K562 (cell line): ENCODE measurements around the gene CCDC85C. TPM values are rescaled to one million over a fixed set of nuclear protein-coding genes. Genes with fewer than 3 reads are reported as not detected.

Source experiments
- ATF1 ChIP-seq, 2 experiments: fragments of 450-650 bp in 1 of 2; IDR thresholded peaks; 2 replicates each; pipeline ENCODE4 v1.6.1; 2016; ENCODE audit warnings: missing compliant biosample characterization in 1 of 2, missing genetic modification characterization in 1 of 2
- EHMT2 ChIP-seq: fragments of 450-650 bp; IDR thresholded peaks from 2 replicates; pipeline ENCODE4 v1.6.1; 2018; ENCODE audit warnings: antibody characterized with exemption
- GTF2E2 ChIP-seq: fragments of 200-800 bp; sonication (Bioruptor generic); IDR thresholded peaks from 2 replicates; pipeline ENCODE4 v1.6.1; 2016; ENCODE audit warnings: missing genetic modification characterization, missing compliant biosample characterization
- HOXB6 ChIP-seq: fragments of 250-450 bp; sonication (Bioruptor Pico); IDR thresholded peaks from 2 replicates; pipeline ENCODE4 v1.5.1; 2022; ENCODE audit warnings: mild to moderate bottlenecking, borderline replicate concordance
- KAT2B ChIP-seq: IDR thresholded peaks from one replicate; pipeline ENCODE4 v1.6.1; 2012; ENCODE audit warnings: low read depth, mild to moderate bottlenecking, control low read depth, inconsistent platforms, low read length, moderate library complexity
- MCM3 ChIP-seq: fragments of 450-650 bp; IDR thresholded peaks from 2 replicates; pipeline ENCODE4 v1.6.1; 2016
- MECOM ChIP-seq: fragments of 250-450 bp; sonication (Bioruptor Pico); IDR thresholded peaks from 2 replicates; pipeline ENCODE4 v1.8.0; 2022; ENCODE audit warnings: inconsistent platforms
- MEIS2 ChIP-seq: fragments of 450-650 bp; IDR thresholded peaks from 2 replicates; pipeline ENCODE4 v1.6.1; 2014; ENCODE audit warnings: mild to moderate bottlenecking; ENCODE audit not compliant: partially characterized antibody
- NCOA4 ChIP-seq: fragments of 450-650 bp; IDR thresholded peaks from 2 replicates; pipeline ENCODE4 v1.6.1; 2018; ENCODE audit warnings: mild to moderate bottlenecking; ENCODE audit not compliant: partially characterized antibody
- NFIX ChIP-seq: fragments of 250-450 bp; sonication (Bioruptor Pico); IDR thresholded peaks from 2 replicates; pipeline ENCODE4 v1.4.0; 2020; ENCODE audit warnings: low read depth, mild to moderate bottlenecking, moderate library complexity
- PHF8 ChIP-seq: fragments of 200-600 bp; sonication (generic); IDR thresholded peaks from 2 replicates; pipeline ENCODE4 v1.6.1; 2012; ENCODE audit warnings: mixed run types, mild to moderate bottlenecking, inconsistent platforms, low read length, moderate library complexity, borderline replicate concordance
- POLR2G ChIP-seq: fragments of 200-400 bp; formaldehyde crosslinking; IDR thresholded peaks from 2 replicates; pipeline ENCODE4 v1.6.1; 2017; ENCODE audit warnings: low read depth, mild to moderate bottlenecking, antibody characterized with exemption, low read length, moderate library complexity
- PPARD ChIP-seq: fragments of 250-450 bp; sonication (Bioruptor Pico); IDR thresholded peaks from 2 replicates; pipeline ENCODE4 v1.8.0; 2022; ENCODE audit warnings: inconsistent platforms, mild to moderate bottlenecking, moderate library complexity
- SRSF1 ChIP-seq: fragments of 200-400 bp; formaldehyde crosslinking; IDR thresholded peaks from 2 replicates; pipeline ENCODE4 v1.6.1; 2017; ENCODE audit warnings: mild to moderate bottlenecking, low read depth, low read length, moderate library complexity
- TBL1XR1 ChIP-seq, 2 experiments: IDR thresholded peaks; 2 replicates each; pipeline ENCODE4 v1.6.1; 2012; ENCODE audit warnings: improper control_type of control experiment in 2 of 2, low read length in 2 of 2, mild to moderate bottlenecking in 1 of 2
- U2AF1 ChIP-seq: fragments of 200-400 bp; formaldehyde crosslinking; optimal IDR thresholded peaks from 2 replicates; pipeline ENCODE3; 2017; ENCODE audit warnings: mild to moderate bottlenecking, low read depth, low read length, moderate library complexity
- ZBTB17 ChIP-seq: fragments of 450-650 bp; formaldehyde crosslinking; IDR thresholded peaks from 2 replicates; pipeline ENCODE4 v1.4.0; 2020; ENCODE audit warnings: mild to moderate bottlenecking
- ZNF696 ChIP-seq: fragments of 250-450 bp; sonication (Bioruptor Pico); conservative IDR thresholded peaks from 2 replicates; pipeline ENCODE4 v1.4.0; 2020; ENCODE audit warnings: mild to moderate bottlenecking, moderate library complexity
- polyA plus RNA-seq, 8 experiments: library from polyadenylated mRNA; depleted of rRNA in 4 of 8; stranded (reverse) in 5 of 8; unstranded in 3 of 8; fragments of >200 nt; fragmentation: Nextera tagmentation in 2 of 8; fragmentation: Illumina TruSeq in 1 of 8; extraction: Ambion mirVana in 2 of 8; extraction: Trizol in 1 of 8; gene quantifications; 2 replicates each; pipeline versions ENCODE4 v1.2.1 to v1.2.3, GENCODE V29; 2011 to 2014; ENCODE audit warnings: inconsistent platforms in 1 of 8, missing spikeins in 1 of 8
- total RNA-seq, 7 experiments: library from RNA; depleted of rRNA in 6 of 7; stranded (reverse); fragments of >200 nt in 6 of 7; fragmentation: Illumina TruSeq in 2 of 7; extraction: Trizol in 2 of 7; gene quantifications; 2 replicates each; pipeline versions ENCODE4 v1.2.1 to v1.2.3, GENCODE V29; 2011 to 2021; ENCODE audit warnings: low replicate concordance in 1 of 7
- TF ChIP-seq, protein P1 (sequence below): fragments of 450-650 bp; IDR thresholded peaks from 2 replicates; pipeline ENCODE4 v1.6.1; 2016
- TF ChIP-seq, protein P2 (sequence below): sonication (generic); formaldehyde crosslinking; IDR thresholded peaks from 2 replicates; pipeline ENCODE4 v1.8.1; 2023; ENCODE audit warnings: mild to moderate bottlenecking, missing genetic modification reagents
- TF ChIP-seq, protein P3 (sequence below): fragments of 250-450 bp; sonication (Bioruptor Pico); IDR thresholded peaks from 2 replicates; pipeline ENCODE4 v1.5.0; 2022; ENCODE audit warnings: mild to moderate bottlenecking
- TF ChIP-seq, protein P4 (sequence below): sonication (generic); formaldehyde crosslinking; IDR thresholded peaks from 2 replicates; pipeline ENCODE4 v1.8.0; 2022; ENCODE audit warnings: missing genetic modification reagents, mild to moderate bottlenecking, moderate library complexity, borderline replicate concordance

The CCDC85C gene
- total and polyA plus RNA-seq, 9 of the 15 experiments (the other 6 are each of a cell fraction or from before 2014, with no cell fraction given): 0.18 to 22.0 (median 6.3) TPM

GRCh38 chr14:99562856-99563748, 40.9 kb downstream of the CCDC85C start (continued):
- TF ChIP-seq, protein P1, sequence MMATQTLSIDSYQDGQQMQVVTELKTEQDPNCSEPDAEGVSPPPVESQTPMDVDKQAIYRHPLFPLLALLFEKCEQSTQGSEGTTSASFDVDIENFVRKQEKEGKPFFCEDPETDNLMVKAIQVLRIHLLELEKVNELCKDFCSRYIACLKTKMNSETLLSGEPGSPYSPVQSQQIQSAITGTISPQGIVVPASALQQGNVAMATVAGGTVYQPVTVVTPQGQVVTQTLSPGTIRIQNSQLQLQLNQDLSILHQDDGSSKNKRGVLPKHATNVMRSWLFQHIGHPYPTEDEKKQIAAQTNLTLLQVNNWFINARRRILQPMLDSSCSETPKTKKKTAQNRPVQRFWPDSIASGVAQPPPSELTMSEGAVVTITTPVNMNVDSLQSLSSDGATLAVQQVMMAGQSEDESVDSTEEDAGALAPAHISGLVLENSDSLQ: peak; percentile 94
- TF ChIP-seq SRSF1: no peak
- no peak for TF ChIP-seq MCM3
- no peak for TF ChIP-seq PPARD (CRISPR knock-in tag)
- TF ChIP-seq EHMT2: no peak
- no peak for TF ChIP-seq POLR2G
- TF ChIP-seq U2AF1: no peak
- TF ChIP-seq NFIX: no peak
- no peak for TF ChIP-seq NCOA4
- no peak for TF ChIP-seq TBL1XR1 (IDR thresholded peaks at IDR 0.05; ENCODE audit: low read length in 2 of 2)
- TF ChIP-seq MECOM (CRISPR knock-in tag): no peak
- TF ChIP-seq GTF2E2 (tag): no peak
- TF ChIP-seq MEIS2: peak; percentile 98
- no peak for TF ChIP-seq ZNF696
- TF ChIP-seq ATF1 (CRISPR knock-in tag; IDR thresholded peaks at IDR 0.05): no peak
- TF ChIP-seq ATF1 (tag; IDR thresholded peaks at IDR 0.05): no peak
- TF ChIP-seq, protein P2, sequence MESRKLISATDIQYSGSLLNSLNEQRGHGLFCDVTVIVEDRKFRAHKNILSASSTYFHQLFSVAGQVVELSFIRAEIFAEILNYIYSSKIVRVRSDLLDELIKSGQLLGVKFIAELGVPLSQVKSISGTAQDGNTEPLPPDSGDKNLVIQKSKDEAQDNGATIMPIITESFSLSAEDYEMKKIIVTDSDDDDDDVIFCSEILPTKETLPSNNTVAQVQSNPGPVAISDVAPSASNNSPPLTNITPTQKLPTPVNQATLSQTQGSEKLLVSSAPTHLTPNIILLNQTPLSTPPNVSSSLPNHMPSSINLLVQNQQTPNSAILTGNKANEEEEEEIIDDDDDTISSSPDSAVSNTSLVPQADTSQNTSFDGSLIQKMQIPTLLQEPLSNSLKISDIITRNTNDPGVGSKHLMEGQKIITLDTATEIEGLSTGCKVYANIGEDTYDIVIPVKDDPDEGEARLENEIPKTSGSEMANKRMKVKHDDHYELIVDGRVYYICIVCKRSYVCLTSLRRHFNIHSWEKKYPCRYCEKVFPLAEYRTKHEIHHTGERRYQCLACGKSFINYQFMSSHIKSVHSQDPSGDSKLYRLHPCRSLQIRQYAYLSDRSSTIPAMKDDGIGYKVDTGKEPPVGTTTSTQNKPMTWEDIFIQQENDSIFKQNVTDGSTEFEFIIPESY (CRISPR knock-in tag): no peak
- TF ChIP-seq, protein P3, sequence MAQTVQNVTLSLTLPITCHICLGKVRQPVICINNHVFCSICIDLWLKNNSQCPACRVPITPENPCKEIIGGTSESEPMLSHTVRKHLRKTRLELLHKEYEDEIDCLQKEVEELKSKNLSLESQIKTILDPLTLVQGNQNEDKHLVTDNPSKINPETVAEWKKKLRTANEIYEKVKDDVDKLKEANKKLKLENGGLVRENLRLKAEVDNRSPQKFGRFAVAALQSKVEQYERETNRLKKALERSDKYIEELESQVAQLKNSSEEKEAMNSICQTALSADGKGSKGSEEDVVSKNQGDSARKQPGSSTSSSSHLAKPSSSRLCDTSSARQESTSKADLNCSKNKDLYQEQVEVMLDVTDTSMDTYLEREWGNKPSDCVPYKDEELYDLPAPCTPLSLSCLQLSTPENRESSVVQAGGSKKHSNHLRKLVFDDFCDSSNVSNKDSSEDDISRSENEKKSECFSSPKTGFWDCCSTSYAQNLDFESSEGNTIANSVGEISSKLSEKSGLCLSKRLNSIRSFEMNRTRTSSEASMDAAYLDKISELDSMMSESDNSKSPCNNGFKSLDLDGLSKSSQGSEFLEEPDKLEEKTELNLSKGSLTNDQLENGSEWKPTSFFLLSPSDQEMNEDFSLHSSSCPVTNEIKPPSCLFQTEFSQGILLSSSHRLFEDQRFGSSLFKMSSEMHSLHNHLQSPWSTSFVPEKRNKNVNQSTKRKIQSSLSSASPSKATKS: no peak
- no peak for TF ChIP-seq PHF8
- no peak for TF ChIP-seq KAT2B
- TF ChIP-seq ZBTB17 (CRISPR knock-in tag): no peak
- TF ChIP-seq, protein P4, sequence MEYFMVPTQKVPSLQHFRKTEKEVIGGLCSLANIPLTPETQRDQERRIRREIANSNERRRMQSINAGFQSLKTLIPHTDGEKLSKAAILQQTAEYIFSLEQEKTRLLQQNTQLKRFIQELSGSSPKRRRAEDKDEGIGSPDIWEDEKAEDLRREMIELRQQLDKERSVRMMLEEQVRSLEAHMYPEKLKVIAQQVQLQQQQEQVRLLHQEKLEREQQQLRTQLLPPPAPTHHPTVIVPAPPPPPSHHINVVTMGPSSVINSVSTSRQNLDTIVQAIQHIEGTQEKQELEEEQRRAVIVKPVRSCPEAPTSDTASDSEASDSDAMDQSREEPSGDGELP (CRISPR knock-in tag): peak; percentile 46; the same call in 1 of the 2 replicates
- TF ChIP-seq HOXB6: no peak
